HL-60 (cell line): ENCODE measurements around the gene TACR1.

ENCODE experiments used
- DNase-seq, 2 experiments: peaks; one replicate each; pipeline ENCODE4 v3.0.0-alpha.2; 2010 to 2020; ENCODE audit warnings: low read depth in 1 of 2, low spot score in 1 of 2
- H3K27ac ChIP-seq: fragments of 250-450 bp; sonication (Bioruptor Pico); replicated peaks from 2 replicates; pipeline ENCODE4 v1.5.1; 2020; ENCODE audit warnings: mild to moderate bottlenecking, moderate library complexity
- H3K27me3 ChIP-seq: fragments of 250-450 bp; sonication (Bioruptor Pico); 2 replicates; pipeline ENCODE4 v1.5.1; 2021; ENCODE audit warnings: mild to moderate bottlenecking, moderate library complexity; ENCODE audit not compliant: insufficient read depth, poor library complexity, severe bottlenecking
- H3K4me3 ChIP-seq: replicated peaks from 2 replicates; pipeline ENCODE4 v1.5.1; 2011; ENCODE audit warnings: mild to moderate bottlenecking, control low read depth, low read length; ENCODE audit not compliant: insufficient read depth
- GABPA ChIP-seq: IDR thresholded peaks from 2 replicates; pipeline ENCODE4 v1.6.1; 2012; ENCODE audit warnings: low read depth
- POLR2AphosphoS5 ChIP-seq: IDR thresholded peaks from 2 replicates; pipeline ENCODE4 v1.6.1; 2012; ENCODE audit warnings: low read depth
- SPI1 ChIP-seq: IDR thresholded peaks from 2 replicates; pipeline ENCODE4 v1.6.1; 2012; ENCODE audit warnings: low read depth, mild to moderate bottlenecking, borderline replicate concordance
- TF ChIP-seq, protein P1 (sequence below): IDR thresholded peaks from one replicate; pipeline ENCODE4 v1.5.1; 2011; ENCODE audit warnings: low read length, control low read depth, inconsistent platforms; ENCODE audit not compliant: insufficient read depth
- TF ChIP-seq, protein P2 (sequence below): IDR thresholded peaks from 2 replicates; pipeline ENCODE4 v1.6.1; 2012; ENCODE audit warnings: low read depth; ENCODE audit not compliant: insufficient replicate concordance

The TACR1 gene

DNA sequence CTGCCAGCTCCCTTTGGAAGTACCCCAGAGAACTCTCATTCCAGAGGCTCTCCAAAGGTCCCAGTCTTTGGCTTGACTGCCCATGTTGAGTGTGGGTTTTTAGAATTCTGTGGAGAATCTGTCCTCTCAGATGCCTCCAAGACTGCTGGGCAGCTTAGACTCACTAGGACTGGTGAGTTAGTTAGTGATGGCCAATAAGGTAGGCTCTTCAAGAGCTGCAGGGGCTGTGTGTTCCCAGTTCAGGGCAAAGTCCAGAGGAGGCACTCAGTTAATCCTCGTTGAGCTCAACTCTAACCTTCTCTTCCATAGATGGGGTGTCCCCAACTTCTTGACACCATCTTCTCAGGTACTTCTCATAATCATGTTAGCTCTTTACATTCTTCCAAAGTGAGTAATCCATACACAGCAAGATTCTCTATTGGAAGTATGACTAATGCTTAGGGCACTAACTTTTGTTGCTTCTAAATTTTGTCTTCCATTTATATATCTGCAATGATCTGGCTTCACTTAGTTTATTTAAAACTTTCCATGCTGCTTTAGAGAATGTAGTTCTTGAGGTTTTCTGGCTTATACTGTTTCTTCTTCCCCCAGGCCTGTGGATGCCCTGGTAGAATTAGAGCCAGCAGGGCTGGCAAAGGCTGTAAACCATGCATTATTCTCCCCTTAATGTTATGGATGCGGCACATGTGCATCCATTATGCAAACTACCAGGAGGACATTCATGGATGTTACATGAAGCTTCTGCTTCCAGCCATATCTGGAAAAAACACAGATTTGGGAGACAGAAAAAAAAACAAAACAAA is 151.9 kb downstream of the TACR1 start:
- Histone ChIP-seq H3K27me3 (no peaks in the 10 kb centered on the region), H3K4me3 (no peak overlapping the region), H3K27ac (no peak overlapping the region)
- DNase-seq, result no peak
- TF ChIP-seq POLR2AphosphoS5, result no peak
- TF ChIP-seq, protein P1, sequence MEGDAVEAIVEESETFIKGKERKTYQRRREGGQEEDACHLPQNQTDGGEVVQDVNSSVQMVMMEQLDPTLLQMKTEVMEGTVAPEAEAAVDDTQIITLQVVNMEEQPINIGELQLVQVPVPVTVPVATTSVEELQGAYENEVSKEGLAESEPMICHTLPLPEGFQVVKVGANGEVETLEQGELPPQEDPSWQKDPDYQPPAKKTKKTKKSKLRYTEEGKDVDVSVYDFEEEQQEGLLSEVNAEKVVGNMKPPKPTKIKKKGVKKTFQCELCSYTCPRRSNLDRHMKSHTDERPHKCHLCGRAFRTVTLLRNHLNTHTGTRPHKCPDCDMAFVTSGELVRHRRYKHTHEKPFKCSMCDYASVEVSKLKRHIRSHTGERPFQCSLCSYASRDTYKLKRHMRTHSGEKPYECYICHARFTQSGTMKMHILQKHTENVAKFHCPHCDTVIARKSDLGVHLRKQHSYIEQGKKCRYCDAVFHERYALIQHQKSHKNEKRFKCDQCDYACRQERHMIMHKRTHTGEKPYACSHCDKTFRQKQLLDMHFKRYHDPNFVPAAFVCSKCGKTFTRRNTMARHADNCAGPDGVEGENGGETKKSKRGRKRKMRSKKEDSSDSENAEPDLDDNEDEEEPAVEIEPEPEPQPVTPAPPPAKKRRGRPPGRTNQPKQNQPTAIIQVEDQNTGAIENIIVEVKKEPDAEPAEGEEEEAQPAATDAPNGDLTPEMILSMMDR, result no peak
- TF ChIP-seq, protein P2, sequence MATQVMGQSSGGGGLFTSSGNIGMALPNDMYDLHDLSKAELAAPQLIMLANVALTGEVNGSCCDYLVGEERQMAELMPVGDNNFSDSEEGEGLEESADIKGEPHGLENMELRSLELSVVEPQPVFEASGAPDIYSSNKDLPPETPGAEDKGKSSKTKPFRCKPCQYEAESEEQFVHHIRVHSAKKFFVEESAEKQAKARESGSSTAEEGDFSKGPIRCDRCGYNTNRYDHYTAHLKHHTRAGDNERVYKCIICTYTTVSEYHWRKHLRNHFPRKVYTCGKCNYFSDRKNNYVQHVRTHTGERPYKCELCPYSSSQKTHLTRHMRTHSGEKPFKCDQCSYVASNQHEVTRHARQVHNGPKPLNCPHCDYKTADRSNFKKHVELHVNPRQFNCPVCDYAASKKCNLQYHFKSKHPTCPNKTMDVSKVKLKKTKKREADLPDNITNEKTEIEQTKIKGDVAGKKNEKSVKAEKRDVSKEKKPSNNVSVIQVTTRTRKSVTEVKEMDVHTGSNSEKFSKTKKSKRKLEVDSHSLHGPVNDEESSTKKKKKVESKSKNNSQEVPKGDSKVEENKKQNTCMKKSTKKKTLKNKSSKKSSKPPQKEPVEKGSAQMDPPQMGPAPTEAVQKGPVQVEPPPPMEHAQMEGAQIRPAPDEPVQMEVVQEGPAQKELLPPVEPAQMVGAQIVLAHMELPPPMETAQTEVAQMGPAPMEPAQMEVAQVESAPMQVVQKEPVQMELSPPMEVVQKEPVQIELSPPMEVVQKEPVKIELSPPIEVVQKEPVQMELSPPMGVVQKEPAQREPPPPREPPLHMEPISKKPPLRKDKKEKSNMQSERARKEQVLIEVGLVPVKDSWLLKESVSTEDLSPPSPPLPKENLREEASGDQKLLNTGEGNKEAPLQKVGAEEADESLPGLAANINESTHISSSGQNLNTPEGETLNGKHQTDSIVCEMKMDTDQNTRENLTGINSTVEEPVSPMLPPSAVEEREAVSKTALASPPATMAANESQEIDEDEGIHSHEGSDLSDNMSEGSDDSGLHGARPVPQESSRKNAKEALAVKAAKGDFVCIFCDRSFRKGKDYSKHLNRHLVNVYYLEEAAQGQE, result no peak
- TF ChIP-seq SPI1, result no peak
- no peak for TF ChIP-seq GABPA

DNA sequence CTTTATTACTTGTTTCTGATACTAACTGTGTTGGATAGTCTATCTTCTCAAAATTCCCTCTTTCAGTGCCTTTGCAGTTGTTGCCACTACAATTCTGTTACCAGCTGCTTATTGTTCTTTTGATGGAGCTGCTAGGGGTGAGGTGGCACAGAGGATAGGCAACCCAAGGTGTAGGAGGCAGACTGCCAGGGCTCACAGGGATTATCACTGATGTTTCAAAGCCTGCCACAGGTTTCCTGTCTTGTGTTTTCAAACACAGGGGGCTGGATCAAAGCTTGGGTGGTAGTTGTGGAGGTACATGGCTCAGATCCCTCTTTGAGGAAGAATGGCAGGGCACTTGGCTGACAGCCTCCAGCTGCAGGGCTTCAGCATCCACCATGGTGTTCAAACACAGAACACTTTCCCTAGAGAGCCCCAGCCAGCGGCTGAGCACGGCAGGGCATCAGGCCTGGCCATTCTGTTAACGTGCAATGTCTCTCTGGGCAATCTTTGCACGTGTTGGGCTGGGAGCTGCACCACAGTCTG is 153.7 kb downstream of the TACR1 start:
- Histone ChIP-seq H3K27ac (no peak overlapping the region), H3K27me3 (no peaks in the 10 kb centered on the region), H3K4me3 (no peak overlapping the region)
- DNase-seq, result no peak
- TF ChIP-seq, protein P1, result no peak
- TF ChIP-seq, protein P2, result no peak
- no peak for TF ChIP-seq POLR2AphosphoS5
- TF ChIP-seq GABPA, result no peak

DNA sequence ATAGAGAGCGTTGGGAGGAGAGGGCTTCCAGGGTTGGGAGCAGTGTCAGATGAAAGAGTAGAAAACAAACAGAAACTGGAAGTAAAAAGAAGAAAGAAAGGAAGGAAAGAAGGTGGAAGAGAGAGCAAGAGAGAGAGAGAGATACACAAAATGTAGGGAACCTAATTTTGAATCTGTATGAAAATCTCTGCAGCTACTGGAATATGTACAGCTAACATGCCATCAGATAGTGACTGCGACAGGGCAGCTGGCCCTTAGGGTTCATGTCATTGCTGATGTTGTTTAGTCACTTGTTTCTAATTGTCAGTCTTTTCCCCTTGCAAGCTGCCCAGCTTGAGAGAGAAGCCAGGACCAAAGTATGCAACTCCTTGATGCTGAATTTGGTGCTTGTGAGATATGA is 155.0 kb downstream of the TACR1 start:
- TF ChIP-seq SPI1 (no peak), POLR2AphosphoS5 (no peak), GABPA (no peak)
- TF ChIP-seq, protein P1, result no peak
- TF ChIP-seq, protein P2, result no peak
- H3K4me3 ChIP-seq, result no peak overlapping the region
- H3K27ac ChIP-seq, result no peak overlapping the region
- H3K27me3 ChIP-seq, result no peaks in the 10 kb centered on the region
- DNase-seq, result no peak
